ENCODE data around the gene NLRP8.

Gene NLRP8

GRCh38 chr19:56026769-56027168, 79.1 kb downstream of the NLRP8 start:
- no peak for DNase-seq (ENCODE audit: low spot score)
- TF ChIP-seq CTCF (IDR thresholded peaks at IDR 0.05; ENCODE audit: extremely low read depth, missing control alignments): no peak
